ENCODE data around the gene MPPE1. TPM values are rescaled to one million over a fixed set of nuclear protein-coding genes. Genes with fewer than 3 reads are reported as not detected.

Gene MPPE1
- total and polyA plus RNA-seq, 9 of the 15 experiments (the other 6 are each of a cell fraction or from before 2014, with no cell fraction given): 10.7 to 19.5 (median 13.3) TPM

DNA sequence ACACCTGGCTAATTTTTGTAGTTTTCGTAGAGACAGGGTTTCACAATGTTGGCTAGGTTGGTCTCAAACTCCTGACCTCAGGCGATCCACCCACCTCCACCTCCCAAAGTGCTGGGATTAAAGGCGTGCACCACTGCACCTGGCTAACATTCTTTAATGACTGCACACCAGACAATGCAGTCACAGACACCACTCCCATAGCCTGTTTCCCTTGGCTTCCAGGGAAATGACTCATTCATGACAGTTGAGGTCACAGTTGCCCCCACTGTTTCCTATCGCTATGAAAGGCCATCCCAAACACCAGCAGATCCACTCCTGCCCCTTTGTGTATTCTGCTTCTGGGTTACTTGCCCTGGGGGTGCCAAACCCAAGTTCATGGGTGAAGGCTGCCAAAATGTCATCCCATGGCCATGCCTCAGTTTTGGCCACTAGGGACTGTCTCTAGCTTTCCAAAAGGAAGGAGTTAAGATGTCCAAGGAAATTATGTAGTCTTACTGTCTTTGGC is 48.2 kb downstream of the MPPE1 start (continued):
- TF ChIP-seq, protein P1, sequence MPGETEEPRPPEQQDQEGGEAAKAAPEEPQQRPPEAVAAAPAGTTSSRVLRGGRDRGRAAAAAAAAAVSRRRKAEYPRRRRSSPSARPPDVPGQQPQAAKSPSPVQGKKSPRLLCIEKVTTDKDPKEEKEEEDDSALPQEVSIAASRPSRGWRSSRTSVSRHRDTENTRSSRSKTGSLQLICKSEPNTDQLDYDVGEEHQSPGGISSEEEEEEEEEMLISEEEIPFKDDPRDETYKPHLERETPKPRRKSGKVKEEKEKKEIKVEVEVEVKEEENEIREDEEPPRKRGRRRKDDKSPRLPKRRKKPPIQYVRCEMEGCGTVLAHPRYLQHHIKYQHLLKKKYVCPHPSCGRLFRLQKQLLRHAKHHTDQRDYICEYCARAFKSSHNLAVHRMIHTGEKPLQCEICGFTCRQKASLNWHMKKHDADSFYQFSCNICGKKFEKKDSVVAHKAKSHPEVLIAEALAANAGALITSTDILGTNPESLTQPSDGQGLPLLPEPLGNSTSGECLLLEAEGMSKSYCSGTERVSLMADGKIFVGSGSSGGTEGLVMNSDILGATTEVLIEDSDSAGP (CRISPR knock-in tag; IDR thresholded peaks at IDR 0.05): no peak
- no peak for TF ChIP-seq SP2 (IDR thresholded peaks at IDR 0.05; ENCODE audit: extremely low read depth, low read depth, low read length, poor library complexity, severe bottlenecking)
- peak; percentile 63; the same call in 1 of the 2 replicates for TF ChIP-seq SMARCE1 (IDR thresholded peaks at IDR 0.05)
- peak; percentile 36 for TF ChIP-seq FOS (IDR thresholded peaks at IDR 0.05; ENCODE audit: extremely low read depth, insufficient read length)
- TF ChIP-seq, protein P2, sequence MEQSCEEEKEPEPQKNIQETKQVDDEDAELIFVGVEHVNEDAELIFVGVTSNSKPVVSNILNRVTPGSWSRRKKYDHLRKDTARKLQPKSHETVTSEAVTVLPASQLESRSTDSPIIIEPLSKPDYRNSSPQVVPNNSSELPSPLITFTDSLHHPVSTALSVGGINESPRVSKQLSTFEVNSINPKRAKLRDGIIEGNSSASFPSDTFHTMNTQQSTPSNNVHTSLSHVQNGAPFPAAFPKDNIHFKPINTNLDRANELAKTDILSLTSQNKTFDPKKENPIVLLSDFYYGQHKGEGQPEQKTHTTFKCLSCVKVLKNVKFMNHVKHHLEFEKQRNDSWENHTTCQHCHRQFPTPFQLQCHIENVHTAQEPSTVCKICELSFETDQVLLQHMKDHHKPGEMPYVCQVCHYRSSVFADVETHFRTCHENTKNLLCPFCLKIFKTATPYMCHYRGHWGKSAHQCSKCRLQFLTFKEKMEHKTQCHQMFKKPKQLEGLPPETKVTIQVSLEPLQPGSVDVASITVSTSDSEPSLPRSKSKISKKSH (CRISPR knock-in tag; IDR thresholded peaks at IDR 0.05): no peak
- TF ChIP-seq NFRKB (IDR thresholded peaks at IDR 0.05; ENCODE audit: low read depth): no peak
- TF ChIP-seq MEF2D (tag; conservative IDR thresholded peaks at IDR 0.05; ENCODE audit: low read depth): no peak
- TF ChIP-seq TFAM (CRISPR knock-in tag; conservative IDR thresholded peaks at IDR 0.05): no peak
- no peak for TF ChIP-seq ZNF780A (CRISPR knock-in tag; IDR thresholded peaks at IDR 0.05)
- TF ChIP-seq FOSL1 (tag; conservative IDR thresholded peaks at IDR 0.05): peak; percentile 90
- TF ChIP-seq, protein P3, sequence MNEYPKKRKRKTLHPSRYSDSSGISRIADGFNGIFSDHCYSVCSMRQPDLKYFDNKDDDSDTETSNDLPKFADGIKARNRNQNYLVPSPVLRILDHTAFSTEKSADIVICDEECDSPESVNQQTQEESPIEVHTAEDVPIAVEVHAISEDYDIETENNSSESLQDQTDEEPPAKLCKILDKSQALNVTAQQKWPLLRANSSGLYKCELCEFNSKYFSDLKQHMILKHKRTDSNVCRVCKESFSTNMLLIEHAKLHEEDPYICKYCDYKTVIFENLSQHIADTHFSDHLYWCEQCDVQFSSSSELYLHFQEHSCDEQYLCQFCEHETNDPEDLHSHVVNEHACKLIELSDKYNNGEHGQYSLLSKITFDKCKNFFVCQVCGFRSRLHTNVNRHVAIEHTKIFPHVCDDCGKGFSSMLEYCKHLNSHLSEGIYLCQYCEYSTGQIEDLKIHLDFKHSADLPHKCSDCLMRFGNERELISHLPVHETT (CRISPR knock-in tag; conservative IDR thresholded peaks at IDR 0.05 in 1 of 2, IDR thresholded peaks at IDR 0.05 in 1 of 2): no peak
- TF ChIP-seq, protein P4, sequence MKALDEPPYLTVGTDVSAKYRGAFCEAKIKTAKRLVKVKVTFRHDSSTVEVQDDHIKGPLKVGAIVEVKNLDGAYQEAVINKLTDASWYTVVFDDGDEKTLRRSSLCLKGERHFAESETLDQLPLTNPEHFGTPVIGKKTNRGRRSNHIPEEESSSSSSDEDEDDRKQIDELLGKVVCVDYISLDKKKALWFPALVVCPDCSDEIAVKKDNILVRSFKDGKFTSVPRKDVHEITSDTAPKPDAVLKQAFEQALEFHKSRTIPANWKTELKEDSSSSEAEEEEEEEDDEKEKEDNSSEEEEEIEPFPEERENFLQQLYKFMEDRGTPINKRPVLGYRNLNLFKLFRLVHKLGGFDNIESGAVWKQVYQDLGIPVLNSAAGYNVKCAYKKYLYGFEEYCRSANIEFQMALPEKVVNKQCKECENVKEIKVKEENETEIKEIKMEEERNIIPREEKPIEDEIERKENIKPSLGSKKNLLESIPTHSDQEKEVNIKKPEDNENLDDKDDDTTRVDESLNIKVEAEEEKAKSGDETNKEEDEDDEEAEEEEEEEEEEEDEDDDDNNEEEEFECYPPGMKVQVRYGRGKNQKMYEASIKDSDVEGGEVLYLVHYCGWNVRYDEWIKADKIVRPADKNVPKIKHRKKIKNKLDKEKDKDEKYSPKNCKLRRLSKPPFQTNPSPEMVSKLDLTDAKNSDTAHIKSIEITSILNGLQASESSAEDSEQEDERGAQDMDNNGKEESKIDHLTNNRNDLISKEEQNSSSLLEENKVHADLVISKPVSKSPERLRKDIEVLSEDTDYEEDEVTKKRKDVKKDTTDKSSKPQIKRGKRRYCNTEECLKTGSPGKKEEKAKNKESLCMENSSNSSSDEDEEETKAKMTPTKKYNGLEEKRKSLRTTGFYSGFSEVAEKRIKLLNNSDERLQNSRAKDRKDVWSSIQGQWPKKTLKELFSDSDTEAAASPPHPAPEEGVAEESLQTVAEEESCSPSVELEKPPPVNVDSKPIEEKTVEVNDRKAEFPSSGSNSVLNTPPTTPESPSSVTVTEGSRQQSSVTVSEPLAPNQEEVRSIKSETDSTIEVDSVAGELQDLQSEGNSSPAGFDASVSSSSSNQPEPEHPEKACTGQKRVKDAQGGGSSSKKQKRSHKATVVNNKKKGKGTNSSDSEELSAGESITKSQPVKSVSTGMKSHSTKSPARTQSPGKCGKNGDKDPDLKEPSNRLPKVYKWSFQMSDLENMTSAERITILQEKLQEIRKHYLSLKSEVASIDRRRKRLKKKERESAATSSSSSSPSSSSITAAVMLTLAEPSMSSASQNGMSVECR (CRISPR knock-in tag; IDR thresholded peaks at IDR 0.05): no peak
- TF ChIP-seq, protein P5, sequence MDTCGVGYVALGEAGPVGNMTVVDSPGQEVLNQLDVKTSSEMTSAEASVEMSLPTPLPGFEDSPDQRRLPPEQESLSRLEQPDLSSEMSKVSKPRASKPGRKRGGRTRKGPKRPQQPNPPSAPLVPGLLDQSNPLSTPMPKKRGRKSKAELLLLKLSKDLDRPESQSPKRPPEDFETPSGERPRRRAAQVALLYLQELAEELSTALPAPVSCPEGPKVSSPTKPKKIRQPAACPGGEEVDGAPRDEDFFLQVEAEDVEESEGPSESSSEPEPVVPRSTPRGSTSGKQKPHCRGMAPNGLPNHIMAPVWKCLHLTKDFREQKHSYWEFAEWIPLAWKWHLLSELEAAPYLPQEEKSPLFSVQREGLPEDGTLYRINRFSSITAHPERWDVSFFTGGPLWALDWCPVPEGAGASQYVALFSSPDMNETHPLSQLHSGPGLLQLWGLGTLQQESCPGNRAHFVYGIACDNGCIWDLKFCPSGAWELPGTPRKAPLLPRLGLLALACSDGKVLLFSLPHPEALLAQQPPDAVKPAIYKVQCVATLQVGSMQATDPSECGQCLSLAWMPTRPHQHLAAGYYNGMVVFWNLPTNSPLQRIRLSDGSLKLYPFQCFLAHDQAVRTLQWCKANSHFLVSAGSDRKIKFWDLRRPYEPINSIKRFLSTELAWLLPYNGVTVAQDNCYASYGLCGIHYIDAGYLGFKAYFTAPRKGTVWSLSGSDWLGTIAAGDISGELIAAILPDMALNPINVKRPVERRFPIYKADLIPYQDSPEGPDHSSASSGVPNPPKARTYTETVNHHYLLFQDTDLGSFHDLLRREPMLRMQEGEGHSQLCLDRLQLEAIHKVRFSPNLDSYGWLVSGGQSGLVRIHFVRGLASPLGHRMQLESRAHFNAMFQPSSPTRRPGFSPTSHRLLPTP (IDR thresholded peaks at IDR 0.05; ENCODE audit: borderline replicate concordance, extremely low read depth, insufficient read length): no peak
- no peak for TF ChIP-seq HSF4 (CRISPR knock-in tag; IDR thresholded peaks at IDR 0.05; ENCODE audit: borderline replicate concordance)
